GM06990 (cell line): Measurements from ENCODE around the gene MAPK11.

Experiments used
- DNase-seq: peaks from one replicate; pipeline ENCODE4 v3.0.0-alpha.2; 2011; ENCODE audit not compliant: insufficient read length; ENCODE audit errors: extremely low read depth
- H3K27me3 ChIP-seq: replicated peaks from 2 replicates; pipeline ENCODE4 v1.6.0; 2011; ENCODE audit warnings: low read length; ENCODE audit not compliant: control insufficient read depth, insufficient read depth
- H3K36me3 ChIP-seq: 2 replicates; pipeline ENCODE4 v1.5.1; 2011; ENCODE audit warnings: low read length; ENCODE audit not compliant: control insufficient read depth, insufficient read depth
- H3K4me3 ChIP-seq: replicated peaks from 2 replicates; pipeline ENCODE4 v1.5.1; 2011; ENCODE audit warnings: low read depth, mild to moderate bottlenecking, control low read depth, low read length
- TF ChIP-seq, protein P1 (sequence below): IDR thresholded peaks from 2 replicates; pipeline ENCODE4 v1.5.1; 2011; ENCODE audit warnings: low read length, control low read depth, mild to moderate bottlenecking, inconsistent platforms; ENCODE audit not compliant: insufficient read depth, poor library complexity, severe bottlenecking

MAPK11 gene

DNA sequence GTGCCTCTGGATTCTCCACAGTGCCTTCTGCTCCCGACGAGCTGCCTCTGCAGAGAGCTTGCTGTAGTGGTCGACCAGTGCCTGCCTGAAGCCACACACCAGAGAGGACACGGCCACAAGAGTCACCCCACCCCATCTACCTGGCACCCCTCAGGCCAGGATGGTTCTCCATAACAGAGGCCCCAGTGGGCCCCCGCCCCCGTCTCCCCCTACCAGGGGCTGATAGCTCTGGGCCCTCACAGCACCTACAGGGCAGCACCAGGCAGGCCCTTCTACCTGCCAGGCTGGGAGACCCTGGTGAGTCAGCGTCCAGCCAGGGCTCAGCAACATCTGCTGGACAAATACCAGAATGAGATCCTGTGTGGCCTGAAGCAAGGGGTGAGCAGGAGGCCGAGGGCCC is 47.7 kb downstream of the MAPK11 start:
- no peaks in the 10 kb centered on the region for H3K27me3 ChIP-seq
- DNase-seq, result no peak
- no peak overlapping the region for H3K4me3 ChIP-seq
- TF ChIP-seq, protein P1, sequence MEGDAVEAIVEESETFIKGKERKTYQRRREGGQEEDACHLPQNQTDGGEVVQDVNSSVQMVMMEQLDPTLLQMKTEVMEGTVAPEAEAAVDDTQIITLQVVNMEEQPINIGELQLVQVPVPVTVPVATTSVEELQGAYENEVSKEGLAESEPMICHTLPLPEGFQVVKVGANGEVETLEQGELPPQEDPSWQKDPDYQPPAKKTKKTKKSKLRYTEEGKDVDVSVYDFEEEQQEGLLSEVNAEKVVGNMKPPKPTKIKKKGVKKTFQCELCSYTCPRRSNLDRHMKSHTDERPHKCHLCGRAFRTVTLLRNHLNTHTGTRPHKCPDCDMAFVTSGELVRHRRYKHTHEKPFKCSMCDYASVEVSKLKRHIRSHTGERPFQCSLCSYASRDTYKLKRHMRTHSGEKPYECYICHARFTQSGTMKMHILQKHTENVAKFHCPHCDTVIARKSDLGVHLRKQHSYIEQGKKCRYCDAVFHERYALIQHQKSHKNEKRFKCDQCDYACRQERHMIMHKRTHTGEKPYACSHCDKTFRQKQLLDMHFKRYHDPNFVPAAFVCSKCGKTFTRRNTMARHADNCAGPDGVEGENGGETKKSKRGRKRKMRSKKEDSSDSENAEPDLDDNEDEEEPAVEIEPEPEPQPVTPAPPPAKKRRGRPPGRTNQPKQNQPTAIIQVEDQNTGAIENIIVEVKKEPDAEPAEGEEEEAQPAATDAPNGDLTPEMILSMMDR, result no peak
- peaks cover 57% of the 10 kb centered on the region for H3K36me3 ChIP-seq

DNA sequence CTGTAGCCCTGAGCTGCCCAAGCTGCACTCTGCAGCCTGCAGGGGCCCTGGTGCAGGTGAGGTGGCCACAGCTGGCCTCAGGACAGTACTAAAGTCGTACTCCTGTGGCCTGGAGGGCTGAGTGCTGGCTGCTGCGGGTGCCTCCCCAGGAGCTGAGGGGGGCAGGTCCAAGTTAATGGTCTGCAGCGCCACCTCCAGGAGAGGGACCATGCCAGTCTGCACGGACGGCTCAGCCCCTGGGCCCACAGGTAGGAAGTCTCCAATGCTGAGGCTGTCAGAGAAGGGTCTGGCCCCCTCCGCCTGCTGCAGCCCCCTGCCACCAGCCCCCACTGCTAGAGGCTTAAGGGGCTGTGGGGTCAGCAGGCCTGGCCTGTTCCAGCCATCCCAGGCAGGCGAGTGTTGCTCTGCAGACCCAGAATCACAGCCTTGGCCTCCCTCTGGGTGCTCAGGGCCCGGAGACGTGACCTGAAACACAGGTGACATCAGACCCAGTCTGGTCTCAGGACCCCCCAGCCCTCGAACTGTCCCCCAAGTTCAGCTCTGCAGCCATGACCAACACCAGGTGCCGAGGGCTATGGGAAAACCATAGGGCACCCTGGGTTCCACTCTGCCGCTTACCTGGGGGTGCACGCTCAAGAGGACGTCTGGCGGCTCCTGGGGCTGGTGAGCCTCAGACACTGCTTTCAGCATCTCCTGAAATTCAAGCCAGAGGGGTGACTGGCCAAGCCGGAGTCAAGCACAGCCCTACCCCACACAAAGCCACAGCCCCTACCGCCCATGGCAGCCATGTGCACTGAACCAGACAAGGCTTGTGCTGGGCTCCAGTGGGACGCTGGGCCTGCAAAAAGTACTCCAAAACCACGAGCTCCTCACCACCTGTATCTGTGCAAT is 48.5 kb downstream of the MAPK11 start:
- DNase-seq, result no peak
- Histone ChIP-seq H3K36me3 (peaks cover 61% of the 10 kb centered on the region), H3K4me3 (no peak overlapping the region), H3K27me3 (no peaks in the 10 kb centered on the region)
- TF ChIP-seq, protein P1, result no peak

DNA sequence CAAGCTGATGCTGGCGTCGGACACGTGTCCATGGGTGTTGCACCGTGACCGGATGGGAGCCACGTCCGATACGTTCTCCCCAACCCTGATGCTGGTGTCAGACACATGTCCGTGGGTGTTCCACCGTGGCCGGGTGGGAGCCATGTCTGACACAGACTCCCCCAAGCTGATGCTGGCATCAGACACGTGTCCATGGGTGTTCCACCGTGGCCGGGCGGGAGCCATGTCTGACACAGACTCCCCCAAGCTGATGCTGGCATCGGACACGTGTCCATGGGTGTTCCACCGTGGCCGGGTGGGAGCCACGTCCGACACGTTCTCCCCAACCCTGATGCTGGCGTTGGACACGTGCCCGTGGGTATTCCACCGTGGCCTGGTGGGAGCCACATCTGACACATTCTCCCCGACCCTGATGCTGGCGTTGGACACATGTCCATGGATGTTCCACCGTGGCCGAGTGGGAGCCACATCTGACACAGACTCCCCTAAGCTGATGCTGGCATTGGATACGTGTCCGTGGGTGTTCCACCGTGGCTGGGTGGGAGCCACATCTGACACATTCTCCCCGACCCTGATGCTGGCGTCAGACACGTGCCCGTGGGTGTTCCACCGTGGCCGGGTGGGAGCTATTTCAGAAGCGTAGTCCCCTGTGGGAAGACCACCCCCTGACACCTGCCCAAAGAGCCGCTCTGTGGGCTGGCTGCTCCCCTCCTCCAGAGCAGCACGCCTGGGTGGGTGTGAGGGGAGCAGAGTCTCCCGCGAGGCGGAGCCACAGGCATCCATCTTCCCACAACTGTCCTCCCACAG is 49.4 kb downstream of the MAPK11 start:
- Histone ChIP-seq H3K4me3 (no peak overlapping the region), H3K36me3 (peaks cover 65% of the 10 kb centered on the region), H3K27me3 (no peaks in the 10 kb centered on the region)
- DNase-seq, result no peak
- TF ChIP-seq, protein P1, result no peak

DNA sequence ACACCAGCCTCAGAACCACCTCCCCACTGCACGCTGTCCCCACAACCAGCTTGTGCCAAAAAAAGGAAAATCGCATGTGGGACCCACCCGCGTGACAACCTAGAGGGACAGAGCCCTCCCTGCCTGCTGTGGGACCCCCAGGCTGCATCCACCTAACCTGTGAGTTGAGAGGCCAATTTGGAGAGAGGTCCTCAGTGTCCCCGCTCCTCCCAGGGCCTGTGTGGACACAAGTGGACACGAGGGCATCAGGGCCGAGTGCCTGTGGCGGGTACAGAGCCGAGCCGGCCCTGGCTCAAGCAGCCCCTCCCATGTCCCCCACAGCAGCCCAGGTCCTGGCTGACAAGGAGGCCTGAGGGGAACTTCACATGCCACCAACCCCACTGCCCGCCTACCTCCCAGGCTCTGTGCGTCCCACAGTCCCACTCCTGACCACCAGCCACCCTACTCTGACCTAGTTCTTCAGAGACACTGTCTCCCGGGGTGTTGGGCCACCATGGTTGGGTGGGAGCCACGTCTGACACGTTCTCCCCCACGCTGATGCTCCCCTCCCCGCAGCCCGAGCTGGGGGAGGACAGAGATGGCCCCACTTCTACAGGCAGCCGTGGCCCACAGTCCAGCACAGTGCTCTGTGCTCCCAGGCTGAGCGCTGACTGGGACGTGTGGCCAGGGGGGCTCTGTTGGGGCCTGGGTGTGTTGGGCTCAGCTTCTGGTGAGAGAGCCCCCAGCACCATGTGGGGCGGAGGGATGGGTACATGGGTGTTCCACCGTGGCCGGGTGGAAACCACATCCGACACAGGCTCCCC is 50.2 kb downstream of the MAPK11 start:
- TF ChIP-seq, protein P1, result no peak
- peaks cover 62% of the 10 kb centered on the region for H3K36me3 ChIP-seq

DNA sequence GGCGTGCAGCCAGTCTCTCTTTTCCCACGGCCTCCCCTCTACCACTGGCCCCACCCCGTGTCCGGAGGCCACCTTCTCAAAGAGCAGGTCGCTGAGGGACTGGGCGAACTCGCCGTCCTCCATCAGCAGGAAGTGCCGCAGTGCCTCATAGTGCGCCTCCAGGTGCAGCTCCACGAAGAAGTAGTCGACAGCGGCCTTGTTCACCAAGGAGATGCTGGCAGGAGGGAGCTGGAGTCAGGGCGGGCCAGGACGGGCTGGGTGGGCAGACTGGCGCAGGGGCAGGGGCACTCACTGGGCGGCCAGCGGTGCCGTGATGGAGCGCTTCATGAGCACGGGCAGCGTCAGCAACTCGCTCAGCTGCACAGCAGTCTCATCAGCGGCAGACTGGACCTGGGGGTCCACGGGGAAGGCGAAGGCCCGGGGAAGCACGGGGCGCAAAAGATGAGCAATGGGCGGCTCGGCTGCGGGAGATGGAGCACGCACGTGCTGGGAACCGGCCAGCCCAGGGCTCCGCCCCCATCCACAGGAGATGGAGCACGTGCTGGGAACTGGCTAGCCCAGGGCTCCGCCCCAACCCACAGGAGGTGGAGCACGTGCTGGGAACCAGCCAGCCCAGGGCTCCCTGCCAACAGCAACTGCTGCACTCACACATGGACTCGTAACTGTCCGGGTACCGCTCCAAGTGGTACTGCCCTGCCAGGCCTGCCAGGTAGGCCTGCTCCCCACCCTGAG is 51.0 kb downstream of the MAPK11 start:
- Histone ChIP-seq H3K4me3 (no peak overlapping the region), H3K36me3 (peaks cover 64% of the 10 kb centered on the region), H3K27me3 (no peaks in the 10 kb centered on the region)
- DNase-seq, result no peak
- TF ChIP-seq, protein P1, result no peak

More for the DNA sequence above, 50.2 kb downstream of the MAPK11 start:
- no peaks in the 10 kb centered on the region for H3K27me3 ChIP-seq
- no peak overlapping the region for H3K4me3 ChIP-seq
- no peak for DNase-seq
